ENCODE measurements around the gene SCYL3.
"Not testable (repeated sequence)": the region's sequence is repeated elsewhere in the genome, so short reads cannot be mapped to it uniquely, and the experiment has no call there.

The SCYL3 gene

GRCh38 chr1:169836198-169836597 lies 57.5 kb downstream of the SCYL3 start:
- CTCF ChIA-PET = no interaction called here
- Mint-ChIP-seq H3K36me3 (peaks cover 70% of the 10 kb centered on the region), H3K9me3 (peaks cover 17% of the 10 kb centered on the region), H3K4me1 (no peaks in the 10 kb centered on the region), H3K4me3 (no peak overlapping the region), H3K27ac (no peak overlapping the region), H3K27me3 (no peaks in the 10 kb centered on the region)
- DNase-seq = no peak

- no peaks in the 10 kb centered on the region for H3K4me1 Mint-ChIP-seq
- H3K36me3 Mint-ChIP-seq = peaks cover 69% of the 10 kb centered on the region
Observed at GRCh38 chr1:169835647-169836046, 58.0 kb downstream of the SCYL3 start.

DNA sequence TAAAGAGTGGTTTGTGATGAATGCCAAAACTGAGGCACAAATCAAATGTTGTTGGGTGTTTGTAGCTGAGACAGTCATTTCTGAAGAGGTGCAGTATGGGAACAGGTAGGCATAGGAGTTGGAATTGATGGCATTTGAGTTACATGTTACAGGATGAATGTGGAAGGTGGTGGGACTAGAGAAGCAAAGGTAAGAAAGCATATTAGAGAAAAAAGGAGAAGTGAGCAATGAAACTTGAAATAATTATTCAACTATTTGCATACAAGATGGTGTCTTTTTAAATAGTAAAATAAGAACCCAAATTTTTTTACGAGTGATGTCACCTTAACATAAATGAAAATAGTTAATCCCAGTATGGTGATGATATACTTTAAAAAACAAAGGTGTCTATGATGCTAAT lies 58.8 kb downstream of the SCYL3 start:
- no peak overlapping the region for H3K27ac Mint-ChIP-seq
- peaks cover 12% of the 10 kb centered on the region for H3K9me3 Mint-ChIP-seq
- CTCF ChIA-PET = no interaction called here
- DNase-seq = no peak
- no peak overlapping the region for H3K4me3 Mint-ChIP-seq
- peaks cover 67% of the 10 kb centered on the region for H3K36me3 Mint-ChIP-seq
- H3K27me3 Mint-ChIP-seq = no peaks in the 10 kb centered on the region
- no peaks in the 10 kb centered on the region for H3K4me1 Mint-ChIP-seq

More at GRCh38 chr1:169835647-169836046, 58.0 kb downstream of the SCYL3 start:
- H3K9me3 Mint-ChIP-seq = peaks cover 17% of the 10 kb centered on the region
- no peaks in the 10 kb centered on the region for H3K27me3 Mint-ChIP-seq
- no peak overlapping the region for H3K4me3 Mint-ChIP-seq
- CTCF ChIA-PET = no interaction called here
- DNase-seq = no peak
- no peak overlapping the region for H3K27ac Mint-ChIP-seq

DNA sequence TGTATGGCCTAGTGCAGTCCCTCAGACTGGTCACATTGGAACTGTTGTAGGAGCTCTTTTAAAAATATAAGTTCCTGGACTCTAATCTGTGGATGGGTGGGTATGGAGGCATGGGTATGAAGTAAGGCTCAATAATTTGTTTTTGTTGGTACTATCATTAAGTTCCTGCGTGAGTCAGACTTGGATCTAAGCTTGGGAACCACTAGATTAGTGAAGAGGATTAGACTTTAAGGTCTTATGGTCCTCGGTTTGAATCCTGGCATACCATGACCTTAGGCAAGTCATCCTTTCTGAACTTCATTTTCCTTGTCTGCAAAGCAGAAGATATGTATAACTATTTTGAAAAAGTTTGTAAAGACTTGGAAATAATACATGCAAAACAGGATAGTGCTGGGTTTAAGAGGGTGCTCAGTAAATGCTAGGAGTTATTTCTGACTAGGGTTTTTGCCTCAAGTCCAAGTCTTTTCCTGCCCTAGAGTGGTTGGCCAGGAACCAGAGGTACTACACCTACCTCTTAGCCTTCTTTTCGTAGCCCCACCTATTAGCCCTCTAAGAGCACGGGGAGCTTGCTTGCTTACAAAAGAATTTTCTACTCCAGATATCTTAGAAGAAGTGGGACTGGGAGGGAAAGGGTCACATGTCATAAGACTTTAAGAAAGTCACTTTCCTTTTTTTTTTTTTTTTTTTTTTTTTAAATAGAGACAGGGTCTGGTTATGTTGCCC lies 60.4 kb downstream of the SCYL3 start:
- H3K36me3 Mint-ChIP-seq = peaks cover 60% of the 10 kb centered on the region
- no peaks in the 10 kb centered on the region for H3K4me1 Mint-ChIP-seq
- H3K9me3 Mint-ChIP-seq = no peaks in the 10 kb centered on the region
- DNase-seq = no peak
- H3K4me3 Mint-ChIP-seq = no peak overlapping the region
- no peak overlapping the region for H3K27ac Mint-ChIP-seq
- CTCF ChIA-PET = interaction anchor here (0.7 kb wide), 1 partner anchor 47 kb away, joined by 5 read pairs; no protein-coding TSS in a partner anchor
- no peaks in the 10 kb centered on the region for H3K27me3 Mint-ChIP-seq

DNA sequence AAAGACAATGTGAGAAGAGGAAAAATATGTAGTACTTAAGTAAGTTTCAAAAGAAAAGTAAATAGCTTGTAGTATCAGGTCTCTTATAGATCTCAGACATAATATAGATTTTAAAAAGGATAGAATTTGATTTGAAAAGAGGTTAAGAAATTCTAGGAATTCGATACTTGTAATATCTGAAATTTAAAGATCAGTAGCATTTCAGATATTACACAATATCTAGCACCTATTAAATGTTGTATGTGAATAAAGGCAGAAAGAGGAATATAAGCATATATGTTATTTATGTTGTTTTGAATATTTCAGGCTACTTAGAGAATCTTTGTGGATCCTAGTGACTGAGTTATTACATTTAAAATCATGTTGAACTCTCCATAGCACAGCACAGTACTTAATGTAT lies 64.0 kb downstream of the SCYL3 start:
- DNase-seq = no peak
- no peak overlapping the region for H3K27ac Mint-ChIP-seq
- H3K9me3 Mint-ChIP-seq = no peaks in the 10 kb centered on the region
- H3K4me3 Mint-ChIP-seq = no peak overlapping the region
- CTCF ChIA-PET = no interaction called here
- H3K27me3 Mint-ChIP-seq = no peaks in the 10 kb centered on the region
- H3K4me1 Mint-ChIP-seq = no peaks in the 10 kb centered on the region
- peaks cover 51% of the 10 kb centered on the region for H3K36me3 Mint-ChIP-seq

- Mint-ChIP-seq H3K4me3 (no peak overlapping the region), H3K36me3 (peaks cover 37% of the 10 kb centered on the region), H3K27ac (no peak overlapping the region), H3K4me1 (no peaks in the 10 kb centered on the region), H3K27me3 (no peaks in the 10 kb centered on the region), H3K9me3 (no peaks in the 10 kb centered on the region)
- CTCF ChIA-PET = no interaction called here
- DNase-seq = no peak
Observed at GRCh38 chr1:169824153-169824552, 69.5 kb downstream of the SCYL3 start.

DNA sequence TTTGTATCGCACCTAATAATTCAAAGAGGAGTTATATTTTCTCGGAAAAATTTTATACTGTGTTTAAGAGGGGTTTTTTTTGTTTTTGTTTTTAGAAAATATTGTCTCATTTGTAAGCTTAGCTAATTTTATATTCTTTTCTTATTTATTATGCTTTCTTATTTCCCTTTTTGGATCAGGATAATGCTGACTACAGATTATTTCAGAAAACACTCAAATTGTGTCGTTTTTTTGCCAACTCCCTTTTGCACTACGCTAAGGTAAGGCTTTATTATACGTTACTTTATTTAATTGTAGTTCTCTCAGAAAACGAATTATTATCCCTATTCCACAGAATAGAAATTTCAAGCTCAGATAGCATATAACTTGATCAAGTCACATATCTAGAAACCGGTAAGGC lies 72.2 kb downstream of the SCYL3 start:
- CTCF ChIA-PET = interaction anchor here (1.5 kb wide), 1 partner anchor 12 kb away, joined by 7 read pairs; no protein-coding TSS in a partner anchor
- H3K9me3 Mint-ChIP-seq = no peaks in the 10 kb centered on the region

GRCh38 chr1:169816617-169817016 lies 77.1 kb downstream of the SCYL3 start:
- peaks cover 53% of the 10 kb centered on the region for H3K36me3 Mint-ChIP-seq
- peaks cover 2% of the 10 kb centered on the region for H3K4me1 Mint-ChIP-seq
- H3K4me3 Mint-ChIP-seq = no peak overlapping the region
- no peaks in the 10 kb centered on the region for H3K27me3 Mint-ChIP-seq
- no peak for DNase-seq
- peaks cover 2% of the 10 kb centered on the region for H3K9me3 Mint-ChIP-seq
- H3K27ac Mint-ChIP-seq = no peak overlapping the region
- CTCF ChIA-PET = no interaction called here

More for the DNA sequence above, 72.2 kb downstream of the SCYL3 start:
- Mint-ChIP-seq H3K4me3 (no peak overlapping the region), H3K27me3 (no peaks in the 10 kb centered on the region), H3K4me1 (no peaks in the 10 kb centered on the region), H3K27ac (no peak overlapping the region), H3K36me3 (peaks cover 40% of the 10 kb centered on the region)
- DNase-seq = no peak

GRCh38 chr1:169814265-169814664 lies 79.4 kb downstream of the SCYL3 start:
- peaks cover 2% of the 10 kb centered on the region for H3K4me1 Mint-ChIP-seq
- no peak overlapping the region for H3K27ac Mint-ChIP-seq
- no peak for DNase-seq
- H3K4me3 Mint-ChIP-seq = no peak overlapping the region
- peaks cover 2% of the 10 kb centered on the region for H3K9me3 Mint-ChIP-seq
- no peaks in the 10 kb centered on the region for H3K27me3 Mint-ChIP-seq
- peaks cover 43% of the 10 kb centered on the region for H3K36me3 Mint-ChIP-seq
- CTCF ChIA-PET = interaction anchor here (0.6 kb wide), 1 partner anchor 59 kb away, joined by 3 read pairs; no protein-coding TSS in a partner anchor

DNA sequence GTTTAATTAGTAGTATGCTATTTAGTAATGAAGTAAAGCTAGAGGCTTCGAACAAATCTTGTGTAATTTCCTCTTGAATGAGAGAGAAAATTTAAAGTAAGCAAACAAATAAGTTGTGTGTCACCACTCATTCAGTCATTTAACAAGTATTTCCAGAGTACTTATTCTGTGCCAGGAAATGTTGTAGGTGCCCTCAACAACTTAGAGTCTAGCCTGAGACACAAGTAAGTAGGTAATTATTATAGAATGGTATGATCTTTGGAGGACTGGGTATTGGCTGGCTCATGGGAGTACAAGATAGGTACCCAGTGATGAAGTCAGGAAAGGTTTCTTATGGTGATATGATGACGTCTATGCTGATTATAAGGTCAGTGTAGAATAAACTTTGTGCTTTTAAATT lies 81.6 kb downstream of the SCYL3 start:
- Mint-ChIP-seq H3K27ac (no peak overlapping the region), H3K4me3 (no peak overlapping the region), H3K27me3 (no peaks in the 10 kb centered on the region), H3K36me3 (peaks cover 32% of the 10 kb centered on the region), H3K4me1 (peaks cover 2% of the 10 kb centered on the region), H3K9me3 (peaks cover 2% of the 10 kb centered on the region)
- no peak for DNase-seq
- CTCF ChIA-PET = interaction anchor here (0.9 kb wide), 1 partner anchor 226 kb away, joined by 3 read pairs; the partner anchor contains the start of gene F5

- CTCF ChIA-PET = interaction anchor here (0.9 kb wide), 1 partner anchor 225 kb away, joined by 3 read pairs; the partner anchor contains the start of gene F5
- not testable (repeated sequence) for DNase-seq, H3K27me3 Mint-ChIP-seq, H3K9me3 Mint-ChIP-seq, H3K4me3 Mint-ChIP-seq, H3K27ac Mint-ChIP-seq, H3K4me1 Mint-ChIP-seq
- H3K36me3 Mint-ChIP-seq = peaks cover 34% of the 10 kb centered on the region
Observed at GRCh38 chr1:169811418-169812035, 82.2 kb downstream of the SCYL3 start.

DNA sequence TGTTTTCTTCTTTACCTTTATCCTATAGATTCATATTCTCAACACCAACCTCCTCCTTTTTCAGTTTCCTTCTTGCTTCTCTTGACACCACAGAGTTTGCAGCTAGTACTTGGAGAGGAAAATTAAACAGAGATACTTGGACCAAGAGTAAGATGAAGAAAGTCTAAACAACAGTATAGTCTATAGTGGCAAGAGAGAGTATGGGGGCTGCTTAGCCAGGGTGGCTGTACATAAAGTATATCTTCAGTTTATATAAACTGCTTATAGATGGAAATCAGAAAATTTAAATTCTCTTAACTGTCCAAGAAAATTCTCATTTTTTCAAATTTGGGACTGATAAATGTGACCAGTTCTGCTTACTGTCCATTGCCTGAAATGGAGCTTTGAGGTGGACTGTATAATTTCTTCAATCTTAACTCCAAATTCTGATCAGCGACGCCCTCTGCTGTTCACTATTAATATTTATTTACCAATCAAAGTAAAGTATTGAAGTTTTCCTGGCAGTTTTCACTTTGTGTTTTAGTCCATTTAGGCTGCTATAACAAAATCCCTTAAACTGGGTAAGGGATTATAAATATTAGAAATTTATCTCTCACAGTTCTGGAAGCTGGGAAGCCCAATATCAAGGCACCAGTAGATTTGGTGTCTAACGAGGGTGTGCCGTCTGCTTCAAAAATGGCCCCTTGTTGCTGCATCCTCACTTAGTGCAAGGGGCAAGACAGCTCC lies 84.2 kb downstream of the SCYL3 start:
- no peaks in the 10 kb centered on the region for H3K27me3 Mint-ChIP-seq
- peaks cover 23% of the 10 kb centered on the region for H3K36me3 Mint-ChIP-seq
- no peak overlapping the region for H3K27ac Mint-ChIP-seq
- H3K9me3 Mint-ChIP-seq = peaks cover 2% of the 10 kb centered on the region
- H3K4me1 Mint-ChIP-seq = peaks cover 2% of the 10 kb centered on the region
- no peak overlapping the region for H3K4me3 Mint-ChIP-seq
- CTCF ChIA-PET = interaction anchor here (0.8 to 3.4 kb wide), 13 partner anchors 10 to 259 kb away, joined by 3 to 17 read pairs (median 4); partner anchors contain the start of genes F5 and METTL18
- no peak for DNase-seq

GRCh38 chr1:169804941-169805340 lies 88.8 kb downstream of the SCYL3 start:
- H3K4me1 Mint-ChIP-seq = peaks cover 9% of the 10 kb centered on the region
- H3K9me3 Mint-ChIP-seq = no peaks in the 10 kb centered on the region
- DNase-seq = no peak
- no peaks in the 10 kb centered on the region for H3K27me3 Mint-ChIP-seq
- H3K27ac Mint-ChIP-seq = no peak overlapping the region
- CTCF ChIA-PET = no interaction called here
- H3K36me3 Mint-ChIP-seq = peaks cover 29% of the 10 kb centered on the region
- H3K4me3 Mint-ChIP-seq = no peak overlapping the region

DNA sequence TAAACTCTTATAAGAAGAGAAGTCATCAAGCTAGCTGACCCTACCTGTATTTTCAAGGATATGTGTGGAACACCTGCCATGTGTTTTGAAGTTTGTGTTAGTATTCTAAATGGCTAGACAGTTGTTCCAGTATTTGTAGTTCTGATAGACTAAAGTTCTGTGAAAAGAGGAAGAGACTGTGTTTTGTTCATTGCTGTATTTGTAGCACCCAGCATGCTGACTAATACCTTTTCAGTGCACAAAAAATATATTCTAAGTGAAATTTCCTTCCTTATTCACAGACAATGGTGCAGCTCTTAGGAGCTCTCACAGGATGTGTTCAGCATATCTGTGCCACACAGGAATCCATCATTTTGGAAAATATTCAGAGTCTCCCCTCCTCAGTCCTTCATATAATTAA lies 90.8 kb downstream of the SCYL3 start:
- no peaks in the 10 kb centered on the region for H3K27me3 Mint-ChIP-seq
- peaks cover 20% of the 10 kb centered on the region for H3K4me1 Mint-ChIP-seq
- no peak overlapping the region for H3K4me3 Mint-ChIP-seq
- H3K36me3 Mint-ChIP-seq = peaks cover 37% of the 10 kb centered on the region
- no peak for DNase-seq
- no peak overlapping the region for H3K27ac Mint-ChIP-seq
- no peaks in the 10 kb centered on the region for H3K9me3 Mint-ChIP-seq
- CTCF ChIA-PET = no interaction called here

Data from activated naive CD4-positive, alpha-beta T cell treated with anti-CD3 and anti-CD28 coated beads, Interleukin-2, amount 10 ng/mL, durations not matched to agents 7 days and 5 days (primary cell).